ENCODE data around the gene PXDN.

Gene PXDN

GRCh38 chr2:1653956-1654695 lies 90.2 kb downstream of the PXDN start:
- no peak for DNase-seq (ENCODE audit: low read depth in 2 of 3, low spot score in 1 of 3)

GRCh38 chr2:1652034-1652790 lies 92.1 kb downstream of the PXDN start:
- DNase-seq (ENCODE audit: low read depth in 2 of 3, low spot score in 1 of 3) = no peak

GRCh38 chr2:1651121-1652033 lies 92.9 kb downstream of the PXDN start:
- DNase-seq (ENCODE audit: low read depth in 2 of 3, low spot score in 1 of 3) = no peak

GRCh38 chr2:1650085-1650872 lies 94.0 kb downstream of the PXDN start:
- no peak for DNase-seq (ENCODE audit: low read depth in 2 of 3, low spot score in 1 of 3)

GRCh38 chr2:1649103-1650084 lies 94.9 kb downstream of the PXDN start:
- no peak for DNase-seq (ENCODE audit: low read depth in 2 of 3, low spot score in 1 of 3)

GRCh38 chr2:1648241-1649102 lies 95.8 kb downstream of the PXDN start:
- DNase-seq (ENCODE audit: low read depth in 2 of 3, low spot score in 1 of 3) = no peak

GRCh38 chr2:1647417-1648240 lies 96.7 kb downstream of the PXDN start:
- no peak for DNase-seq (ENCODE audit: low read depth in 2 of 3, low spot score in 1 of 3)

- no peak for DNase-seq (ENCODE audit: low read depth in 2 of 3, low spot score in 1 of 3)
These were observed 98.4 kb downstream of the PXDN start for GRCh38 chr2:1645761-1646476.

GRCh38 chr2:1644427-1644826 lies 99.9 kb downstream of the PXDN start:
- DNase-seq (ENCODE audit: low read depth in 2 of 3, low spot score in 1 of 3) = no peak

- no peak for DNase-seq (ENCODE audit: low read depth in 2 of 3, low spot score in 1 of 3)
These were observed 101.2 kb downstream of the PXDN start for GRCh38 chr2:1642993-1643619.

- DNase-seq (ENCODE audit: low read depth in 2 of 3, low spot score in 1 of 3) = no peak
These were observed 102.1 kb downstream of the PXDN start for GRCh38 chr2:1642066-1642861.

GRCh38 chr2:1641523-1641922 lies 102.8 kb downstream of the PXDN start:
- DNase-seq (ENCODE audit: low read depth in 2 of 3, low spot score in 1 of 3) = no peak

GRCh38 chr2:1640301-1641135 lies 103.8 kb downstream of the PXDN start:
- DNase-seq (ENCODE audit: low read depth in 2 of 3, low spot score in 1 of 3) = no peak

GRCh38 chr2:1639086-1639858 lies 105.0 kb downstream of the PXDN start:
- no peak for DNase-seq (ENCODE audit: low read depth in 2 of 3, low spot score in 1 of 3)

Measured in stimulated activated CD4-positive, alpha-beta T cell treated with anti-CD3 and anti-CD28 coated beads, Interleukin-12 subunit alpha, Interleukin-12 subunit beta, amount 100 ng/mL, for 48 hours (primary cell).